ENCODE results near the gene CST8. TPM values are rescaled to one million over a fixed set of nuclear protein-coding genes. Genes with fewer than 3 reads are reported as not detected.
A peak's percentile ranks its signal among the peaks of the same experiment; 100 is the strongest.

Gene CST8
- total RNA-seq, 1 experiment from 2014 or later = not detected

DNA sequence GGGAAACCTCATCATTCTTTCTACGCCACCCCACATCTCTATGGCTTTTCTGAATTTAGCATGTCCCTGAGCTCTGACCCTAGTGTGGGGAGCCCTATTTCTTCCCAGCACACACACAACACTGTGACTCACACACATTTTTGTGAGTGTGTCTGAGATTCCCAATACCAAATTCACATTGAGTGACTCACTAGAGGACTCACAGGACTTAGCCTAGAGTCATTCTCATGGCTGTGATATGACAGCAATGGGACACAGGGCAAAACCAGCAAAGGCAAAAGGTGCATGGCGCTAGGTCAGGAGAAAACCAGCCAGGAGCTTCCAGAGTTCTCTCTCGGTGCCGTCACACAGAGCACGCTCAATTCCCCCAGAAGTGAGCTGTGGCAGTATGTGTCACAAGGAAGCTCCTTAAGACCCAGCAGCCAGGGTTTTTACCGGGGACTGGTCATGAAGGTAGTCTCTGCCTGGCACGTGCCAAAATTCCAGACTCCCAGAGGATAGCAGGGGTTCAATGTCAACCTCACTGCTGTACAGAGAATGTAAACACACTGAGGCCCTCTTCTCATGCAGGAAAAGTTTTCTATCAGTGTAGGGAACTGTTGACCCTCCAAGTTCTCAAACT, 45.2 kb upstream of the CST8 start:
- POLR2A ChIA-PET = interaction anchor here (0.8 to 1.7 kb wide), 4 partner anchors 25 to 95 kb away, joined by 3 to 4 read pairs (median 4); partner anchors contain the start of genes NAPB and NXT1
- Mint-ChIP-seq H3K27me3 (ENCODE audit: insufficient read depth, unreplicated experiment) (no peaks in the 10 kb centered on the region), H3K27ac (ENCODE audit: low read depth, unreplicated experiment) (peak overlapping the region; percentile 37), H3K4me3 (ENCODE audit: unreplicated experiment) (peak overlapping the region; percentile 9), H3K4me1 (ENCODE audit: insufficient read depth, unreplicated experiment) (peaks cover 25% of the 10 kb centered on the region), H3K36me3 (ENCODE audit: insufficient read depth, unreplicated experiment) (no peaks in the 10 kb centered on the region), H3K9me3 (ENCODE audit: unreplicated experiment) (no peaks in the 10 kb centered on the region)
- peak; percentile 77 for DNase-seq (ENCODE audit: unreplicated experiment)
- TF ChIP-seq, protein P1, sequence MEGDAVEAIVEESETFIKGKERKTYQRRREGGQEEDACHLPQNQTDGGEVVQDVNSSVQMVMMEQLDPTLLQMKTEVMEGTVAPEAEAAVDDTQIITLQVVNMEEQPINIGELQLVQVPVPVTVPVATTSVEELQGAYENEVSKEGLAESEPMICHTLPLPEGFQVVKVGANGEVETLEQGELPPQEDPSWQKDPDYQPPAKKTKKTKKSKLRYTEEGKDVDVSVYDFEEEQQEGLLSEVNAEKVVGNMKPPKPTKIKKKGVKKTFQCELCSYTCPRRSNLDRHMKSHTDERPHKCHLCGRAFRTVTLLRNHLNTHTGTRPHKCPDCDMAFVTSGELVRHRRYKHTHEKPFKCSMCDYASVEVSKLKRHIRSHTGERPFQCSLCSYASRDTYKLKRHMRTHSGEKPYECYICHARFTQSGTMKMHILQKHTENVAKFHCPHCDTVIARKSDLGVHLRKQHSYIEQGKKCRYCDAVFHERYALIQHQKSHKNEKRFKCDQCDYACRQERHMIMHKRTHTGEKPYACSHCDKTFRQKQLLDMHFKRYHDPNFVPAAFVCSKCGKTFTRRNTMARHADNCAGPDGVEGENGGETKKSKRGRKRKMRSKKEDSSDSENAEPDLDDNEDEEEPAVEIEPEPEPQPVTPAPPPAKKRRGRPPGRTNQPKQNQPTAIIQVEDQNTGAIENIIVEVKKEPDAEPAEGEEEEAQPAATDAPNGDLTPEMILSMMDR (IDR thresholded peaks at IDR 0.05; ENCODE audit: unreplicated experiment) = no peak
- CTCF ChIA-PET = interaction anchor here (0.6 to 13.1 kb wide), 17 partner anchors 11 to 1058 kb away, joined by 3 to 541 read pairs (median 3); partner anchors contain the start of gene CST9
- intact Hi-C loops (cut with micrococcal nuclease) = no loop called here
- no TSS peak for BruUV-seq (replicated peaks)

DNA sequence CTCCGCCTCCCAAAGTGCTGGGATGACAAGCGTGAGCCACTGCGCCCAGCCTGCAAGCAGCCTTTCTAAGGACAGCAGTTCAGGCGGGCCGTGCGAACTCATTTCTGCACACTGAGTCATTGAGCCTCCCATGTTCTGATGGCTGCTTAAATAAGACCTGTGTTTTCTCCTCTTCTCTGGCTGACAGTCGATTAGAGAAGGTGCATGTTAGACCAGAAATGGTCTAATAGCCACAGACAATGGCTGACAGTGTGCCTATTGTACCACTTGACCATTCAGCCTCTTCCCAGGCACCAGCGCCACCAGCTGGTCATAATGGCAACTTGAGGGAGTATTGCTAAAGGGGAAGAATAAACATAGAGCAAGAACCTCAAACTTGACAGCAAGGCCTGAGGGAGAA, 44.4 kb upstream of the CST8 start:
- POLR2A ChIA-PET = interaction anchor here (0.8 to 1.7 kb wide), 3 partner anchors 25 to 85 kb away, joined by 3 to 4 read pairs (median 3); partner anchors contain the start of gene NAPB
- H3K27me3 Mint-ChIP-seq (ENCODE audit: insufficient read depth, unreplicated experiment) = no peaks in the 10 kb centered on the region
- H3K27ac Mint-ChIP-seq (ENCODE audit: low read depth, unreplicated experiment) = no peak overlapping the region
- TF ChIP-seq, protein P1 (IDR thresholded peaks at IDR 0.05; ENCODE audit: unreplicated experiment) = peak; percentile 55
- H3K4me3 Mint-ChIP-seq (ENCODE audit: unreplicated experiment) = peak overlapping the region; percentile 28
- no peaks in the 10 kb centered on the region for H3K9me3 Mint-ChIP-seq (ENCODE audit: unreplicated experiment)
- peaks cover 25% of the 10 kb centered on the region for H3K4me1 Mint-ChIP-seq (ENCODE audit: insufficient read depth, unreplicated experiment)
- CTCF ChIA-PET = interaction anchor here (0.6 to 13.1 kb wide), 15 partner anchors 12 to 1331 kb away, joined by 3 to 541 read pairs (median 3); partner anchors contain the start of gene CST9
- intact Hi-C loops (cut with micrococcal nuclease) = no loop called here
- DNase-seq (ENCODE audit: unreplicated experiment) = peak; percentile 78
- BruUV-seq (replicated peaks) = no TSS peak
- no peaks in the 10 kb centered on the region for H3K36me3 Mint-ChIP-seq (ENCODE audit: insufficient read depth, unreplicated experiment)

DNA sequence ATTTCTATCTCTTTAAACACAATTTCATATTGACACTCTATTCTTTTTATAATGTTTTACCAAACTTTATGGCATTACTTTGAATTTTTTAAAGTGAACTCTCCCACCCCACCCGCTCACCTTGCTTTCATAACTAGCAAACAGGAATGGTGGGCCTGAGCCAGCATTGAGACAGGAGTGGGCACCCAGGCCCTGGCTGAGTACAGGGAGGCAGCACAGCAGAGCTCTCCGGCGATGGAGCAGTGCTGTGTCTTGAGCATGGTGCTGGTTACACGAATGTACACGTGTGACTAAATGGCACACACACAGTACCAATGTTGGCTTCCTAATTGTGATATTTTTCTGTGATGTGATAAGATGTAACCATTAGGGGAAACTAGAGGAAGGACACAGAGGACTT, 42.8 kb upstream of the CST8 start:
- no TSS peak for BruUV-seq (replicated peaks)
- ChIA-PET POLR2A (no interaction called here), CTCF (interaction anchor here (0.6 to 13.1 kb wide), 4 partner anchors 13 to 518 kb away, joined by 3 to 541 read pairs (median 12); partner anchors contain the start of gene CST9)
- Mint-ChIP-seq H3K4me1 (ENCODE audit: insufficient read depth, unreplicated experiment) (peaks cover 25% of the 10 kb centered on the region), H3K27me3 (ENCODE audit: insufficient read depth, unreplicated experiment) (no peaks in the 10 kb centered on the region), H3K36me3 (ENCODE audit: insufficient read depth, unreplicated experiment) (no peaks in the 10 kb centered on the region), H3K27ac (ENCODE audit: low read depth, unreplicated experiment) (no peak overlapping the region), H3K4me3 (ENCODE audit: unreplicated experiment) (no peak overlapping the region), H3K9me3 (ENCODE audit: unreplicated experiment) (no peaks in the 10 kb centered on the region)
- intact Hi-C loops (cut with micrococcal nuclease) = no loop called here
- DNase-seq (ENCODE audit: unreplicated experiment) = no peak
- TF ChIP-seq, protein P1 (IDR thresholded peaks at IDR 0.05; ENCODE audit: unreplicated experiment) = no peak

DNA sequence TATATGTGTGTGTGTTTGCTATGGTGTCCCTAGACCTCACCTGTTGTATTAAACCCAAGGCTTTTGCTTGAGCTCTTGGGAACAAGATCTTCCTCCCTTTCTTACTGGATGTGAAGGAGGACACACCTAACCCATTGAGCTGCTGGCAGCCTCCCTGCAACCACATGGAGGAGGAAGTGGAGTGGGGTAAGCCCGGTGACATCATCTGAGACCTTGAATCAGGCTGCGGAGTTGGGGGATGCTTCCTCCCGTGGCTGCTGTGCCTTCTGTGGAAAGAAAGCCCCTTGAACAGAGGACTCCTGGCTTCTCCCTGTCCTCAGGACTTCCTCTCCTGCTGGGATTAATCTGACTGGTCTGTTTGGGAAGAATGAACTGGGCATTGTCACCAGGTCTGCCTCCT, 41.5 kb upstream of the CST8 start:
- Mint-ChIP-seq H3K4me3 (ENCODE audit: unreplicated experiment) (no peak overlapping the region), H3K27ac (ENCODE audit: low read depth, unreplicated experiment) (no peak overlapping the region), H3K27me3 (ENCODE audit: insufficient read depth, unreplicated experiment) (no peaks in the 10 kb centered on the region), H3K9me3 (ENCODE audit: unreplicated experiment) (no peaks in the 10 kb centered on the region), H3K36me3 (ENCODE audit: insufficient read depth, unreplicated experiment) (no peaks in the 10 kb centered on the region), H3K4me1 (ENCODE audit: insufficient read depth, unreplicated experiment) (peaks cover 22% of the 10 kb centered on the region)
- BruUV-seq (replicated peaks) = no TSS peak
- intact Hi-C loops (cut with micrococcal nuclease) = no loop called here
- ChIA-PET CTCF (interaction anchor here (0.9 to 1.3 kb wide), 2 partner anchors 33 to 157 kb away, joined by 3 to 8 read pairs; no protein-coding TSS in a partner anchor), POLR2A (no interaction called here)
- TF ChIP-seq, protein P1 (IDR thresholded peaks at IDR 0.05; ENCODE audit: unreplicated experiment) = no peak
- no peak for DNase-seq (ENCODE audit: unreplicated experiment)

Measured in MCF 10A (cell line).